ENCODE results near the gene CDCA3. TPM values are rescaled to one million over a fixed set of nuclear protein-coding genes. Genes with fewer than 3 reads are reported as not detected.

The CDCA3 gene
- total and polyA plus RNA-seq, 2 of the 13 experiments (the other 11 are each of a cell fraction or from before 2014, with no cell fraction given), result 32.7 to 56.5 TPM

- TF ChIP-seq NONO (IDR thresholded peaks at IDR 0.05) (no peak), NONO (CRISPR knock-in tag; conservative IDR thresholded peaks at IDR 0.05) (0 out of 2 replicates have a peak, but pooled peaks have one; percentile 49), ZC3H13 (CRISPR knock-in tag; IDR thresholded peaks at IDR 0.05) (no peak; the same call in 1 of the 2 replicates), TBX3 (IDR thresholded peaks at IDR 0.05; ENCODE audit: borderline replicate concordance) (peak; percentile 62; the same call in 1 of the 2 replicates), SMARCE1 (IDR thresholded peaks at IDR 0.05; ENCODE audit: borderline replicate concordance) (no peak), ZFX (CRISPR knock-in tag; IDR thresholded peaks at IDR 0.05; ENCODE audit: low read depth) (peak; percentile 62; the same call in 1 of the 2 replicates), ZNF383 (CRISPR knock-in tag; IDR thresholded peaks at IDR 0.05; ENCODE audit: borderline replicate concordance) (0 out of 2 replicates have a peak, but pooled peaks have one; percentile 19), ZNF225 (CRISPR knock-in tag; IDR thresholded peaks at IDR 0.05) (peak; percentile 7; the same call in 1 of the 2 replicates), GPBP1L1 (CRISPR knock-in tag; IDR thresholded peaks at IDR 0.05) (no peak), GABPB1 (CRISPR knock-in tag; IDR thresholded peaks at IDR 0.05) (no peak; the same call in 1 of the 2 replicates), SCMH1 (CRISPR knock-in tag; IDR thresholded peaks at IDR 0.05; ENCODE audit: borderline replicate concordance) (no peak), PAXIP1 (CRISPR knock-in tag; conservative IDR thresholded peaks at IDR 0.05) (peak; percentile 4; the same call in 1 of the 2 replicates), ZNF280B (CRISPR knock-in tag; IDR thresholded peaks at IDR 0.05; ENCODE audit: borderline replicate concordance) (no peak), ZZZ3 (CRISPR knock-in tag; IDR thresholded peaks at IDR 0.05; ENCODE audit: borderline replicate concordance) (0 out of 2 replicates have a peak, but pooled peaks have one; percentile 16), ZMYM4 (CRISPR knock-in tag; IDR thresholded peaks at IDR 0.05) (peak; percentile 13; the same call in 1 of the 2 replicates), RXRB (CRISPR knock-in tag; IDR thresholded peaks at IDR 0.05; ENCODE audit: borderline replicate concordance) (peak; percentile 17; the same call in 1 of the 2 replicates), HBP1 (CRISPR knock-in tag; IDR thresholded peaks at IDR 0.05; ENCODE audit: low read depth) (no peak), ATF2 (CRISPR knock-in tag; IDR thresholded peaks at IDR 0.05) (no peak), CHCHD3 (CRISPR knock-in tag; IDR thresholded peaks at IDR 0.05) (0 out of 2 replicates have a peak, but pooled peaks have one; percentile 42)
Observed at GRCh38 chr12:6851153-6851920, at the start of gene CDCA3 (continued).

Data from HepG2 (cell line).